Measurements from ENCODE around the gene CCDC80. TPM values are rescaled to one million over a fixed set of nuclear protein-coding genes. Genes with fewer than 3 reads are reported as not detected.

CCDC80 gene
- total and polyA plus RNA-seq, 2 of the 4 experiments (the other 2 are of a cell fraction), result 387 to 418 TPM

- DNase-seq (no peak), ATAC-seq (ENCODE audit: low read depth) (no peak)
- WGBS, 2 experiments (ENCODE audit: extremely low coverage in 2 of 2, insufficient read length in 1 of 2), result 60% methylated on average over 1 of the region's 3 CpGs; no CpG with 5 or more reads in 1 of the 2 experiments
- BruUV-seq (replicated peaks), result no TSS peak
- H4K8ac ChIP-seq (ENCODE audit: low read depth in 2 of 2, low read length in 2 of 2), result peak overlapping the region; percentile 71 to 93
- 0 out of 4 replicates have a peak, but pooled peaks cover 0 to 5% of the 10 kb centered on the region in 2 experiments for H3K79me1 ChIP-seq (ENCODE audit: low read depth in 1 of 2, low read length in 2 of 2)
- H2AFZ ChIP-seq (replicated peaks; ENCODE audit: low read length, poor library complexity), result peak overlapping the region; percentile 3
- H3K4me2 ChIP-seq (ENCODE audit: low read depth, low read length), result no peak overlapping the region
- H2BK5ac ChIP-seq (ENCODE audit: low read depth, low read length, poor library complexity, severe bottlenecking), result peak overlapping the region; percentile 97
- H3K4ac ChIP-seq (ENCODE audit: low read depth, low read length), result peak overlapping the region; percentile 95
- peak overlapping the region; percentile 95 for H4K5ac ChIP-seq (ENCODE audit: low read depth, low read length)
- H2AK9ac ChIP-seq (replicated peaks; ENCODE audit: low read depth, low read length, poor library complexity), result peak overlapping the region; percentile 35
- intact Hi-C loops (cut with micrococcal nuclease), result loop anchor here (5.0 kb wide), 1 partner anchor 36 kb away; no protein-coding TSS in a partner anchor
- peak overlapping the region; percentile 92 for H3K14ac ChIP-seq (replicated peaks; ENCODE audit: low read depth, low read length)
- no peaks in the 10 kb centered on the region for H3K27me3 ChIP-seq (ENCODE audit: control insufficient read depth, insufficient read depth, low read length)
- no peaks in the 10 kb centered on the region for H4K20me1 ChIP-seq (ENCODE audit: insufficient read depth, low read length)
- peak overlapping the region; percentile 72 for H3K56ac ChIP-seq (ENCODE audit: extremely low read depth, insufficient read depth, low read length)
- peak overlapping the region; percentile 93 for H4K91ac ChIP-seq (ENCODE audit: insufficient read depth, low read depth, low read length)
- no peak overlapping the region for H3K4me3 ChIP-seq (ENCODE audit: insufficient read depth, low read depth, low read length)
- dilution Hi-C loops (cut with HindIII; ENCODE audit: low sequenced_read_pairs, unreplicated experiment), result no loop called here
- peak overlapping the region; percentile 97; the same call in 2 of the 3 replicates for H2BK15ac ChIP-seq (ENCODE audit: low read depth, low read length)
- ChIA-PET CTCF (interaction anchor here (1.6 to 1.9 kb wide), 2 partner anchors 83 to 163 kb away, joined by 4 to 5 read pairs; no protein-coding TSS in a partner anchor), POLR2A (ENCODE audit: unreplicated experiment) (interaction anchor here (0.6 kb wide), 1 partner anchor 10 kb away, joined by 3 read pairs; no protein-coding TSS in a partner anchor)
- in situ Hi-C loops (cut with MboI; ENCODE audit: low sequenced_read_pairs), result no loop called here
- peak overlapping the region; percentile 98 for H3K18ac ChIP-seq (ENCODE audit: low read depth, low read length)
- H3K9me3 ChIP-seq (ENCODE audit: control insufficient read depth, insufficient read depth, low read length), result no peaks in the 10 kb centered on the region
- H2AK5ac ChIP-seq (ENCODE audit: low read depth, low read length), result peak overlapping the region; percentile 79
- peaks cover 28% of the 10 kb centered on the region for H3K4me1 ChIP-seq (ENCODE audit: control insufficient read depth, insufficient read depth, low read length)
- H3K23ac ChIP-seq (ENCODE audit: low read depth, low read length), result peak overlapping the region; percentile 78; the same call in 1 of the 2 replicates
- no peaks in the 10 kb centered on the region for H3K36me3 ChIP-seq (ENCODE audit: control insufficient read depth, insufficient read depth, low read length)
- H3K27ac ChIP-seq (ENCODE audit: insufficient read depth, low read length), result peak overlapping the region; percentile 70
- H2BK120ac ChIP-seq (ENCODE audit: low read depth, low read length), result peak overlapping the region; percentile 99
- H3K9ac ChIP-seq (ENCODE audit: low read depth, low read length), result no peak overlapping the region
- TF ChIP-seq MXI1 (IDR thresholded peaks at IDR 0.05; ENCODE audit: borderline replicate concordance, low read depth, low read length) (no peak), RFX5 (IDR thresholded peaks at IDR 0.05; ENCODE audit: low read depth, low read length) (no peak), CTCF (conservative IDR thresholded peaks at IDR 0.05; ENCODE audit: low read depth, low read length) (no peak), RCOR1 (IDR thresholded peaks at IDR 0.05; ENCODE audit: insufficient replicate concordance, low read length) (no peak), BHLHE40 (IDR thresholded peaks at IDR 0.05; ENCODE audit: low read depth, low read length) (no peak), NFE2L2 (IDR thresholded peaks at IDR 0.05; ENCODE audit: low read depth, low read length) (no peak), MAZ (IDR thresholded peaks at IDR 0.05; ENCODE audit: borderline replicate concordance, low read depth, low read length) (no peak), MAFK (IDR thresholded peaks at IDR 0.05; ENCODE audit: low read depth, low read length) (no peak), RAD21 (IDR thresholded peaks at IDR 0.05; ENCODE audit: low read length) (no peak), SMC3 (IDR thresholded peaks at IDR 0.05; ENCODE audit: low read depth, low read length) (no peak), POLR2A (IDR thresholded peaks at IDR 0.05; ENCODE audit: low read depth, low read length) (no peak), CEBPB (IDR thresholded peaks at IDR 0.05; ENCODE audit: low read depth, low read length) (no peak), FOS (IDR thresholded peaks at IDR 0.05; ENCODE audit: low read depth, low read length) (no peak), CHD1 (IDR thresholded peaks at IDR 0.05; ENCODE audit: low read depth, low read length) (no peak)
- TF ChIP-seq, protein P1, sequence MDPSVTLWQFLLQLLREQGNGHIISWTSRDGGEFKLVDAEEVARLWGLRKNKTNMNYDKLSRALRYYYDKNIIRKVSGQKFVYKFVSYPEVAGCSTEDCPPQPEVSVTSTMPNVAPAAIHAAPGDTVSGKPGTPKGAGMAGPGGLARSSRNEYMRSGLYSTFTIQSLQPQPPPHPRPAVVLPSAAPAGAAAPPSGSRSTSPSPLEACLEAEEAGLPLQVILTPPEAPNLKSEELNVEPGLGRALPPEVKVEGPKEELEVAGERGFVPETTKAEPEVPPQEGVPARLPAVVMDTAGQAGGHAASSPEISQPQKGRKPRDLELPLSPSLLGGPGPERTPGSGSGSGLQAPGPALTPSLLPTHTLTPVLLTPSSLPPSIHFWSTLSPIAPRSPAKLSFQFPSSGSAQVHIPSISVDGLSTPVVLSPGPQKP (IDR thresholded peaks at IDR 0.05; ENCODE audit: borderline replicate concordance, low read depth, low read length), result no peak
- TF ChIP-seq, protein P2, sequence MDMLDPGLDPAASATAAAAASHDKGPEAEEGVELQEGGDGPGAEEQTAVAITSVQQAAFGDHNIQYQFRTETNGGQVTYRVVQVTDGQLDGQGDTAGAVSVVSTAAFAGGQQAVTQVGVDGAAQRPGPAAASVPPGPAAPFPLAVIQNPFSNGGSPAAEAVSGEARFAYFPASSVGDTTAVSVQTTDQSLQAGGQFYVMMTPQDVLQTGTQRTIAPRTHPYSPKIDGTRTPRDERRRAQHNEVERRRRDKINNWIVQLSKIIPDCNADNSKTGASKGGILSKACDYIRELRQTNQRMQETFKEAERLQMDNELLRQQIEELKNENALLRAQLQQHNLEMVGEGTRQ (IDR thresholded peaks at IDR 0.05; ENCODE audit: low read depth, low read length), result no peak
- peak overlapping the region; percentile 97 for H2BK20ac ChIP-seq (ENCODE audit: low read depth, low read length)
- H3K9me1 ChIP-seq (ENCODE audit: insufficient read depth, low read length), result peaks cover 25% of the 10 kb centered on the region
Measured at GRCh38 chr3:112651071-112651470, 10.1 kb upstream of the CCDC80 start.

Measured in IMR-90 (cell line).